Right ventricle myocardium inferior (tissue), 1 donor: Measurements from ENCODE around the gene RADIL. TPM values are rescaled to one million over a fixed set of nuclear protein-coding genes. Genes with fewer than 3 reads are reported as not detected.

Experiments
- ATAC-seq: fragments of 200-7000 bp; cut with Tn5 transposase; one replicate; pipeline ENCODE4 v1.9.1; 2020; ENCODE audit warnings: mild to moderate bottlenecking, moderate library complexity
- DNase-seq: peaks from one replicate; pipeline ENCODE4 v3.0.0; 2021; ENCODE audit errors: missing footprints
- intact Hi-C: fragments of 100-400 bp; cut with DNase I; formaldehyde crosslinking; loops from one replicate; pipeline ENCODE4 v1.11.0; 2022
- total RNA-seq: library from RNA; stranded (reverse); fragmentation: NEBNext Ultra II Directional; extraction: Animal tissue kit (Norgen Biotek cat#: 25700); gene quantifications from one replicate; pipeline ENCODE4 v1.2.1, GENCODE V29; 2021
- donor health status: DM: no; HTN: yes; CAD: no; lungs with severe emphysema.

The RADIL gene
- total RNA-seq, 1 donor from 2014 or later = 3.9 TPM

GRCh38 chr7:4886671-4887070 lies 3.2 kb upstream of the RADIL start:
- no peak for ATAC-seq
- no peak for DNase-seq
- intact Hi-C loops = no loop called here

DNA sequence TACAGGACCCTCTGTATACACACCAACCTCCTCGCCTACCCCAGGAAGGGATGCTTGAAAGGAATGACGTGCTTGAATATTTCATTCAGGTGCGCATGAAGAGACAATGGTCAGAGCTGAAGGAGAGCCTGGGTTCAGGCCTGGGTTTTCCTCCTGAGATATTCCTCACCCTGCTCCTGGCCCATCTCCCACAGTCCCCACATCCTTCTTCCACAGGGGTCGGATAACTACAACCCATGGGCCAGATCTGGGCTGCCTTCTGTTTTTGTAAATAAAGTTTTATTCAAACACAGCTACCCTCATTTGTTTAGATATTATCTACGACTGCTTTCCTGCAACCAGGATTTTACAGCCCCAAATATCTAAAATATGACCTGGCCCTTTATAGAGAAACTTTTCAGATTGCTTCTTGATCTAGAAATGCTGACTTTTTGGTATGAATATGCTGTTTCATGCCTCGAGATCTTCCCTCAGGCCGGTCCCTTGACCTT lies 1.8 kb upstream of the RADIL start:
- DNase-seq = no peak
- ATAC-seq = no peak
- intact Hi-C loops = no loop called here

- ATAC-seq (no peak), DNase-seq (no peak)
- intact Hi-C loops = loop anchor here (5.0 kb wide), 1 partner anchor 47 kb away; no protein-coding TSS in a partner anchor
Observed at GRCh38 chr7:4884164-4884563, 648 bp upstream of the RADIL start.

- ATAC-seq (no peak), DNase-seq (no peak)
- intact Hi-C loops = loop anchor here (1.0 to 5.0 kb wide), 2 partner anchors 46 to 85 kb away; no protein-coding TSS in a partner anchor
Observed at GRCh38 chr7:4883033-4883371, 514 bp downstream of the RADIL start.

GRCh38 chr7:4882169-4883032 lies 1.1 kb downstream of the RADIL start:
- intact Hi-C loops = loop anchor here (1.0 to 5.0 kb wide), 2 partner anchors 45 to 84 kb away; no protein-coding TSS in a partner anchor
- peak; percentile 74 for ATAC-seq
- peak; percentile 79 for DNase-seq

DNA sequence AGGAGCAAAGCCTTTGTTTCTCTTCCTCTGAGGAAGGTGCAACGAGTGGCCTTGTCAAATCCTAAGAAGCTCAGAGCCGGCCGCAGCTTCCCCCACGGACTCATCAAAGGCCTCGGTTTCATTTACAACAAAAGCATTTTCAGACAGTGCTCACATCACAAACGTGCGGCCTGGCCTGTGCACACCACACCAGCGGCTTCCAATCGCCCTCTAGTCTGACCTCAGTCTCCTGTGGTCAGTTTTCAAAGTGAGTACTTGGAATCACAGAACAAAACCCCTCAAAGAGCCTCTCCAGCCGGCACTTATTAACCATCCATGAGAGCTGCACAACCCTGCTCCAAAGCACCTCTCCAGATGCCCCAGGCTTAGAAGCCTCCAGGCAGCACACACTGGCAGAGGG lies 3.3 kb downstream of the RADIL start:
- ATAC-seq (no peak), DNase-seq (no peak)
- intact Hi-C loops = loop anchor here (5.0 kb wide), 1 partner anchor 43 kb away; no protein-coding TSS in a partner anchor

GRCh38 chr7:4879396-4880081 lies 4.0 kb downstream of the RADIL start:
- ATAC-seq (no peak), DNase-seq (no peak)
- intact Hi-C loops = loop anchor here (5.0 kb wide), 1 partner anchor 42 kb away; no protein-coding TSS in a partner anchor

DNA sequence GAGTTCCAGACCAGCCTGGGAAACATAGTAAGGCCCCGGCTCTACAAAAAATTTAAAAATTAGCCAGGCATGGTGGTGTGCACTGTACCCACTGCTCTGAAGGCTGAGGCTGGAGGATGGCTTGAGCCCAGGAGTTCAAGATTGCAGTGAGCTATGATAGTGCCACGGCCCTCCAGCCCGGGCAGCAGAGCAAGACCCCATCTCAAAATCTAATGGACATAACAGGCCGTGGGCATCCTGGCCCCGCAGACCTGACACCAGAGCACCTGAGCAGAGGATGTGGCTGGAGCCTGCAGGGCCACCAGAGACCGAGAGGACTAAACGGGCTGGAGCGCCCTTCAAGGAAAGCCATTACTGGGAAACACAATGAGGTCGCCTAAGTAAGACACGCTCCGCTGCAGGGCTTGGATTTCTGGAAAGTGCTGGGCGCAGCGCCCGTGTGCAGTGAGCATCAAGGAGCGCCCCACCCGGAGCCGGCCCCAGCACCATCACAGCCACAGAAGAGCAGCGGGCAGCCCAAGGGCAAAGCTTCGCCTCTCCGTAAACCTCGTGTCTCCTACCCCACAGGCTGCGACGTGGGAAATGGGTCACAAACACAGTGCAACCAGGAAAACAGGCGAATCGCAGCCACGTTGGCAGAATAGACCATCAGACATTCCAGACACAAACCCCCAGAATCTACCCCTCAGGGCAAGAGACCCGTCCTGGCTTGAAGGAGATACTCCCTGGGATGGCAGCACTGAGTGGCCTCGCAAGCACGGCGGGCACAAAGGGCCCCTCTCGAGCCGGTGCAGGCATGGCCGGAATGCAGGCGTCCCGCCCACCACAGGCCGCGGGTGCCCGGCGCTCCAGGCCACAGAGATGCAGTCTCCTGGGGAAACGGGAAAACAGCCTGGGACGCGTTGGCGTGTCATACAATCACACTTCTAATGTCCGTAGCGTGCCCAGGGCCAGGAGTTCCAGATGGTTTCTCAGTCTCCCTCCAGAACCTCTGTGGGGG lies 4.9 kb downstream of the RADIL start:
- no peak for ATAC-seq
- DNase-seq = no peak
- intact Hi-C loops = no loop called here

DNA sequence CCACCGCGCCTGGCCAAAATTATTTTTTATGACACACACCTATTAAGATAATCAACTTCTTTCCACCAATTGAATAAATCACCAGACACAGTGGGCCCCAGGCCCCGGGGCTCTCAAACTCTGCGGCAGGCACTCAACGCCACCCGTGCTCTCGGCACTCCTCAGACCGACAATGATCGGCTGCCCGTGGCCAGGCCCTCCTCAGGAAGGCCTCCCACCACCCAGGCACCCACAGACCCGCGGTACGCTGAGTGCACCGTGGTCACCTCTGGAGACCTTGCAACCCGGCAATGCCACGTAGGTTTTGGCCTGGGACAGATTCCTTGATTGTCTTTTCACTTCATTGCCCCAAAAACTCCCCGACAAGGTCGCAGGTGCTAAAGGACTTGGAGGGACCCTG lies 6.9 kb downstream of the RADIL start:
- intact Hi-C loops = no loop called here
- ATAC-seq (no peak), DNase-seq (no peak)

GRCh38 chr7:4875391-4875790 lies 8.1 kb downstream of the RADIL start:
- DNase-seq (no peak), ATAC-seq (no peak)
- intact Hi-C loops = no loop called here

DNA sequence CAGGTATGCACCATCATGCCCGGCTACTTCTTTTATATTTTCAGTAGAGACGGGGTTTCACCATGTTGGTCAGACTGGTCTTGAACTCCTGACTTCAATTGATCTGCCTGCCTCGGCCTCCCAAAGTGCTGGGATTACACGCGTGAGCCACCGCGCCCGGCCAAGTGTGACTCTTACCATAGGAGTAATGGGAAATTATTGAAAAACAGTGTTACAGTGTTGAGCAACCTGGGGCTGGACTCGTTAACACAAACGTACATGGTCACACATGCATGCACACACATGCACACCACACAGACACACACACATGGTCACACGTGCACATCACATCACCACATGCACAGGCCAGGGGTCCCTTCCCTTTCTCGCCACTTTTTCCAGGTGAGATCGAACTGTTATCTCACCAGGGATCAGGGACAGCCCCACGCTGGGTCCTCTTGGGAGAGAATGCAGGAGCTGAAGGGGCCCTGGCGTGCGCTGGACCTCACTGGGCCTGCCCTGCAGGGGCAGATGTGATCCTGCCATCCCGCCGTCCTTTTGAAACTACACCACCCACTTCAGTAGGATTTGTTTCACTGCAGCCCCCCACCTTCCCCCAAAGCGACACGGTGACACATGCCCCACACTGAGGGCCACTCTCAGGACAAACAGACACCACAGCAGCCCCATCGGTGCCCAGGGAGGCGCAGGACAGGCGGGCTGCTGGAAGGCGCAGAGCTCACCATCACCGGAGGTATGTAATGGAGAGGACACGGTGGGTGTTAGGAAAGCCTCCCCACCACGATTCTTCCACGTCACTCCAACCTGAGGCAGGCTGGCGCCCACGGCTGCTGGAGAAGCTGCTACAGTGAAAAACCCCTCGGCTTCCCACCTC lies 10.2 kb downstream of the RADIL start:
- ATAC-seq (no peak), DNase-seq (no peak)
- intact Hi-C loops = no loop called here

GRCh38 chr7:4871930-4872675 lies 11.4 kb downstream of the RADIL start:
- intact Hi-C loops = no loop called here
- ATAC-seq (peak; percentile 56), DNase-seq (no peak)

DNA sequence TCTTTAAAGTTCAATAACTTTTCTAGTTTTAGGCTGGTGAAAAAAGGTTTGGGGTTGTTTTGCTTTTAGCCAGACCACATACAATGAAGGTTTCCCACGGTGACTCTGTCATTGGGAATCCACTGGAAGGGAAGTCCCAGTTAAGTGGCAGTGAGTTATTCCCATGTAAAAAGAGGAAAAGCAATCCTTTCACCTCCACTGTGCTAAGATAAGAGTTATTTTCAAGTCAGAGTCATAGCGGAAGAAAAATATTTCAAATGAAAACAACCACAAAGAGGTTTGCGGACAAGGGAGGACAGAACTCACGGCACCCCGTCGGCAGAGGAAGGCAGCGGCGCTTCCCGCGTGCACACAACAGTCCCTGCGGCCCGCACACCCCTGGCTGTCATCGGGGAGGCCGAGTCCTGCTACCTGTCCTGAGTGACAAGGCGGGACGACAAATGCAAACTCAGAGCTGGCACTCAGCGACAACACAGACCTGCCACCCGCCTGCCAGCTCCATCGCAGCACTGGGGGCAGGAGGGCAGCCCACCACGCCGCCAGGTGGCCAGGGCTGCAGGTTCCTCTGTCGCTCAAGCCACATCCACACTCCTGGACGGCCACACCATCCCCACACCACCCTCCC lies 12.3 kb downstream of the RADIL start:
- intact Hi-C loops = no loop called here
- ATAC-seq (no peak), DNase-seq (no peak)

GRCh38 chr7:4868493-4868892 lies 15.0 kb downstream of the RADIL start:
- DNase-seq = no peak
- intact Hi-C loops = no loop called here
- no peak for ATAC-seq

DNA sequence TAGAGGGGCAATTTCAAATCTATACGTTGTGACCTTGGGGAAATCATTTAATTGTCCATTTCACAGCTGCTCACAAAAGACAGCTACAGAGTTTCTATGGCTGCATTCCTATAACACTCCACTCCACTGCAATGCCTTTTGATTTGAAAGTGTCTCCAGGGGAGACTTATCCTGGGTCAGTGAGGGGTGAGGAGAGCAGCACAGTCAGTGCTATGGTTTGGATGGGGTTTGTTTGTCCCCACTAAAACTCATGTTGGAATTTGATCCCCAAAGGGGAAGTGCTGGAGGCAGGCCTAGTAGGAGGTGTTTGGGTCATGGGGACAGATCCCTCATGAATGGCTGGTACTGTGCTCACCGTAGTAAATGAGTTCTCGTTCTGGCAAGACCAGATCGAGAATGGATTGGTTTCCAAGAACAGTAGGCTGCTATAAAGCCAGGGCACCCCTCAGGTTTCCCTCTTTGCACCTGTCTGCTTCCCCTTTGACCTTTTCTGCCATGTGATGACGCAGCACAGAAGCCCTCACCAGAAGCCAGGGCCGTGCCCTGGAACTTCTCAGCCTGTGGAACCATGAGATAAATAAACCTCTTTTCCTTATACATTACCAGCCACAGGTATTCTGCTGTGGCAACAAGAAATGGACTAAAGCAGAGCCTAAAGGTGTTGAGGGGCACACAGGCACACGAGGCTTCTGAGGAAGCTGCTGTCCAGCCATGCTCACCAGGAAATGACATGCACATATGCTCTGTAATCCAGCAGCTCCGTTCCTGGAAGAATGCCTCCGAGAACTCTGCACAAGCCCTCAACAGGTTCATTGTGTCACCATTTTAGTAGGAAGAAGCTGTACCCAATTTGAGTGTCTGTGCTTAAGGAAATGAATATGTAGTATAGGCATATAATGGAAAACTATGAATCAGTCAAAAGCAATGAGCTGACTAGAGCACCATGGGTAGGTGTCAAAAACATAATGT lies 16.7 kb downstream of the RADIL start:
- ATAC-seq = no peak
- intact Hi-C loops = no loop called here
- DNase-seq = no peak

DNA sequence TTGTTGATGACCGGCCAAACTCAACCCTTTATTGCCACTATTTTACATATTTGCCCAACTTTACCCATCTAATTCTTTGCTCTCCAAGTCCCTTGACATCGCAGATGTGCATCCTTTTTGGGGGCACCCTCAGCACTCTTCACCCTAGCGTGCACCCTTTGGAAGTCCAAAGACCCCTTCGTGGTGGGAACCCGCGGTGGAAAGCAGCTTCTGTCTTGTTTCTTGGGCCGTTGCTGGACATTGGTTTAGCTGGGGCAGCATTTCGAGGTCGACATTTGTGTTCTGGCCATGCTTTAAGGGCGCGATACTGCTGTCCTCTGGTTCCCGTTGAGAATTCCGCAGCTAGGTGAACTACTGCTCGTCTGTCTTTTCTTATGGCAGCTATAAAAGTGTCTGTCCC lies 21.4 kb downstream of the RADIL start:
- ATAC-seq (no peak), DNase-seq (no peak)
- intact Hi-C loops = no loop called here
